Neural cell (in vitro differentiated cells): ENCODE results near the gene ZNF775.

Experiments used
- EZH2 ChIP-seq: fragments of 200-600, 300-800 bp; shearing (Covaris generic), sonication (generic); IDR thresholded peaks from 2 replicates; pipeline ENCODE4 v1.6.1; 2014; ENCODE audit warnings: antibody characterized with exemption, low read length, borderline replicate concordance, mild to moderate bottlenecking; ENCODE audit not compliant: insufficient read depth, poor library complexity, severe bottlenecking
- TF ChIP-seq, protein P1 (sequence below): fragments of 450-650 bp; IDR thresholded peaks from 2 replicates; pipeline ENCODE4 v1.5.1; 2014; ENCODE audit warnings: antibody characterized with exemption, mild to moderate bottlenecking, moderate library complexity; ENCODE audit not compliant: poor library complexity, severe bottlenecking

DNA sequence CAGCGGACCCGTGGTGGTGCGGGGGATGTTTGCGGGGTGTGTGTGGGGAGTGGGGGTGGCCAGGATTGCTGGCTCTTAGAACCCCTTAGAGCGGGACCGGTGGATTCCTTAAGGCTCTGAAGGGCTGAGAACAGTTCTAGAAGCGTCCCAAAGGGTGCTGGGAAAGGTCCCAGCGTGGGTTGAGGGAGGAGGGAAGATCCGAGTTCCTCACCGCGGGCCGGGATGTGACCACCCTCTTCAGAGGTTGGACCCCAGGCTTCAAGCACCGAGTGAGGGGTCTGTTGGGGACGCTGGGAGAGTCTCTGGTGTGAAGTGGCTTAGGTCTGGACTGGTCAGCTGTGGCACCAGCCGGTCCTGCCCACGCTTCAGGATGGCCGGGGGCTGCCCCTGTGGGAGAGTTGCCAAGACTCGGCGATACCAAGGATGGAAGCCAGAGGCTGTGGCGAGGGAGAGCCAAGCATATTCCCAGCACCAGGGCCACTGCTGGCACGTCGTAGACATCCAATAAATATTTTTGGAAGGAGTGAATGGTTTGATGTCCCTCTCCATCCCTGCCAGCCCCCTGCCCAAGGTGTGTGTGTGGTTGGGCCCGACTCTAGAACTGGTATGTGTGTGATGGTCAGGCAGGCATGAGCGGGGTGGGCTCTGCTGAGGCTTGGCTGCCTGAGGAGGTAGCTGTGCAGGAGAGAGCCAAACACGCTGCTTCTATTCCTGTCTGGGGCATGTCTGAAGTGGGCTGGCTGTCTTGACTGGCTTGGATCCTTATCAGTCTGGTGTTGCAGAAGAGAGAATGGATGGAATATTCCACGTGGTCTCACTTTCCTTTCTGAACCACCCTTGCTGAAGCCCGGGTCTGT lies 19.2 kb downstream of the ZNF775 start:
- TF ChIP-seq, protein P1, sequence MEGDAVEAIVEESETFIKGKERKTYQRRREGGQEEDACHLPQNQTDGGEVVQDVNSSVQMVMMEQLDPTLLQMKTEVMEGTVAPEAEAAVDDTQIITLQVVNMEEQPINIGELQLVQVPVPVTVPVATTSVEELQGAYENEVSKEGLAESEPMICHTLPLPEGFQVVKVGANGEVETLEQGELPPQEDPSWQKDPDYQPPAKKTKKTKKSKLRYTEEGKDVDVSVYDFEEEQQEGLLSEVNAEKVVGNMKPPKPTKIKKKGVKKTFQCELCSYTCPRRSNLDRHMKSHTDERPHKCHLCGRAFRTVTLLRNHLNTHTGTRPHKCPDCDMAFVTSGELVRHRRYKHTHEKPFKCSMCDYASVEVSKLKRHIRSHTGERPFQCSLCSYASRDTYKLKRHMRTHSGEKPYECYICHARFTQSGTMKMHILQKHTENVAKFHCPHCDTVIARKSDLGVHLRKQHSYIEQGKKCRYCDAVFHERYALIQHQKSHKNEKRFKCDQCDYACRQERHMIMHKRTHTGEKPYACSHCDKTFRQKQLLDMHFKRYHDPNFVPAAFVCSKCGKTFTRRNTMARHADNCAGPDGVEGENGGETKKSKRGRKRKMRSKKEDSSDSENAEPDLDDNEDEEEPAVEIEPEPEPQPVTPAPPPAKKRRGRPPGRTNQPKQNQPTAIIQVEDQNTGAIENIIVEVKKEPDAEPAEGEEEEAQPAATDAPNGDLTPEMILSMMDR: no peak
- no peak for TF ChIP-seq EZH2
